DOHH2 (cell line): Measurements from ENCODE around the gene PES1.

Experiments
- H3F3A ChIP-seq: fragments of 200-600 bp; sonication (generic), shearing (Covaris generic); 2 replicates; pipeline ENCODE4 v1.6.0; 2016; ENCODE audit warnings: antibody characterized with exemption, mild to moderate bottlenecking; ENCODE audit not compliant: control insufficient read depth, insufficient read depth
- H3K27ac ChIP-seq: fragments of 200-600 bp; sonication (generic); 2 replicates; pipeline ENCODE4 v1.5.1; 2014; ENCODE audit warnings: low read depth, mild to moderate bottlenecking, low read length, moderate library complexity
- H3K27me3 ChIP-seq: fragments of 200-600 bp; sonication (generic); 2 replicates; pipeline ENCODE4 v1.6.1; 2014; ENCODE audit warnings: mild to moderate bottlenecking, low read length, mixed read lengths; ENCODE audit not compliant: control insufficient read depth
- H3K36me3 ChIP-seq: fragments of 200-600 bp; sonication (generic); 2 replicates; pipeline ENCODE4 v1.6.1; 2014; ENCODE audit warnings: mild to moderate bottlenecking, low read length, moderate library complexity, mixed read lengths; ENCODE audit not compliant: control insufficient read depth
- H3K4me1 ChIP-seq: fragments of 200-600 bp; sonication (generic); 2 replicates; pipeline ENCODE4 v1.6.1; 2014; ENCODE audit warnings: mild to moderate bottlenecking, low read length, mixed read lengths; ENCODE audit not compliant: control insufficient read depth
- H3K4me2 ChIP-seq: fragments of 200-600 bp; sonication (generic); 2 replicates; pipeline ENCODE4 v1.6.0; 2014; ENCODE audit warnings: mild to moderate bottlenecking, low read length, moderate library complexity
- H3K4me3 ChIP-seq: fragments of 200-600 bp; sonication (generic); 2 replicates; pipeline ENCODE4 v1.5.1; 2014; ENCODE audit warnings: mild to moderate bottlenecking, low read length, mixed read lengths
- H3K79me2 ChIP-seq: fragments of 200-600 bp; sonication (generic); 2 replicates; pipeline ENCODE4 v1.6.1; 2014; ENCODE audit warnings: mild to moderate bottlenecking, low read length, mixed read lengths; ENCODE audit not compliant: control insufficient read depth
- H3K9me2 ChIP-seq: fragments of 200-600 bp; sonication (generic); replicated peaks from 2 replicates; pipeline ENCODE4 v1.6.1; 2014; ENCODE audit warnings: mild to moderate bottlenecking, low read length, mixed read lengths; ENCODE audit not compliant: control insufficient read depth
- H3K9me3 ChIP-seq: fragments of 200-600 bp; sonication (generic); 2 replicates; pipeline ENCODE4 v1.6.1; 2014; ENCODE audit warnings: antibody characterized with exemption, low read length, mixed read lengths; ENCODE audit not compliant: control insufficient read depth, insufficient read depth
- H4K20me1 ChIP-seq: fragments of 200-600 bp; sonication (generic); 2 replicates; pipeline ENCODE4 v1.6.0; 2014; ENCODE audit warnings: low read depth, mild to moderate bottlenecking, antibody characterized with exemption, low read length, moderate library complexity; ENCODE audit not compliant: control insufficient read depth, insufficient read depth
- EZH2phosphoT487 ChIP-seq: fragments of 200-600 bp; sonication (generic); IDR thresholded peaks from 2 replicates; pipeline ENCODE4 v1.6.1; 2017; ENCODE audit warnings: borderline replicate concordance, mild to moderate bottlenecking, antibody characterized with exemption, low read length, moderate library complexity, mixed read lengths
- TF ChIP-seq, protein P1 (sequence below): fragments of 200-600 bp; sonication (generic); IDR thresholded peaks from one replicate; pipeline ENCODE4 v1.5.1; 2014; ENCODE audit warnings: antibody characterized with exemption, mild to moderate bottlenecking, low read depth, low read length; ENCODE audit not compliant: poor library complexity, severe bottlenecking

PES1 gene

DNA sequence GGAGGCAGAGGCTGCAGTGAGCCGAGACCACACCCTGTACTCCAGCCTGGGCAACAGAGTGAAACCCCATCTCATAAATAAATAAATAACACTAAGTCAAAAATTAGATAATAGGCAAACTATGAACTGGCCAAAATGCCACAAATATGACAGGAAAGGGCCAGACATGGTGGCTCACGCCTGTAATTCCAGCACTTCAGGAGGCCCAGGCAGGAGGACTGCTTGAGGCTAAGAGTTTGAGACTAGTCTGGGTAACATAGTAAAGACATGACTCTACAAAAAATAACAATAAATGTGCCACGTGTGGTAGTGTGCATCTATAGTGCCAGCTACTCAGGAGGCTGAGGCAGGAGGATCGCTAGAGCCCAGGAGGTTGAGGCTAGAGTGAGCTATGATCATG, 65.1 kb downstream of the PES1 start:
- no peaks in the 10 kb centered on the region for H3K79me2 ChIP-seq
- no peak overlapping the region for H3K27ac ChIP-seq
- no peak overlapping the region for H3K4me3 ChIP-seq
- H3K27me3 ChIP-seq = 0 out of 2 replicates have a peak, but pooled peaks cover 3% of the 10 kb centered on the region
- no peaks in the 10 kb centered on the region for H4K20me1 ChIP-seq
- H3K9me2 ChIP-seq = no peaks in the 10 kb centered on the region
- H3F3A ChIP-seq = no peaks in the 10 kb centered on the region
- H3K4me1 ChIP-seq = no peaks in the 10 kb centered on the region
- H3K4me2 ChIP-seq = no peak overlapping the region
- H3K36me3 ChIP-seq = no peaks in the 10 kb centered on the region
- H3K9me3 ChIP-seq = no peaks in the 10 kb centered on the region
- TF ChIP-seq EZH2phosphoT487 = no peak
- TF ChIP-seq, protein P1, sequence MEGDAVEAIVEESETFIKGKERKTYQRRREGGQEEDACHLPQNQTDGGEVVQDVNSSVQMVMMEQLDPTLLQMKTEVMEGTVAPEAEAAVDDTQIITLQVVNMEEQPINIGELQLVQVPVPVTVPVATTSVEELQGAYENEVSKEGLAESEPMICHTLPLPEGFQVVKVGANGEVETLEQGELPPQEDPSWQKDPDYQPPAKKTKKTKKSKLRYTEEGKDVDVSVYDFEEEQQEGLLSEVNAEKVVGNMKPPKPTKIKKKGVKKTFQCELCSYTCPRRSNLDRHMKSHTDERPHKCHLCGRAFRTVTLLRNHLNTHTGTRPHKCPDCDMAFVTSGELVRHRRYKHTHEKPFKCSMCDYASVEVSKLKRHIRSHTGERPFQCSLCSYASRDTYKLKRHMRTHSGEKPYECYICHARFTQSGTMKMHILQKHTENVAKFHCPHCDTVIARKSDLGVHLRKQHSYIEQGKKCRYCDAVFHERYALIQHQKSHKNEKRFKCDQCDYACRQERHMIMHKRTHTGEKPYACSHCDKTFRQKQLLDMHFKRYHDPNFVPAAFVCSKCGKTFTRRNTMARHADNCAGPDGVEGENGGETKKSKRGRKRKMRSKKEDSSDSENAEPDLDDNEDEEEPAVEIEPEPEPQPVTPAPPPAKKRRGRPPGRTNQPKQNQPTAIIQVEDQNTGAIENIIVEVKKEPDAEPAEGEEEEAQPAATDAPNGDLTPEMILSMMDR = no peak
